Colon (tissue), 2 donors: ENCODE measurements around the gene PPARD.
"Not testable (repeated sequence)": the region's sequence is repeated elsewhere in the genome, so short reads cannot be mapped to it uniquely, and the experiment has no call there.

Experiments
- FAIRE-seq: peaks from 2 replicates; lab custom pipeline; 2012; peaks lifted over from hg19 to GRCh38; lab: Jason Lieb, UNC
- donor health status: control.
- donor health status: control.

The PPARD gene

GRCh38 chr6:35342258-35343091 is at the start of gene PPARD:
PPARD (plus strand) TSS chr6:35342558; CDS start chr6:35411088, 68,530 bp downstream.
- FAIRE-seq: no peak

GRCh38 chr6:35293681-35294080 is 48.7 kb upstream of the PPARD start:
- FAIRE-seq: no peak

- no peak for FAIRE-seq
Measured at GRCh38 chr6:35294308-35294945, 47.9 kb upstream of the PPARD start.

GRCh38 chr6:35295036-35295435 is 47.3 kb upstream of the PPARD start:
- no peak for FAIRE-seq

- FAIRE-seq: no peak
Measured at GRCh38 chr6:35295521-35296315, 46.6 kb upstream of the PPARD start.

GRCh38 chr6:35296931-35297600 is 45.3 kb upstream of the PPARD start:
- no peak for FAIRE-seq

- FAIRE-seq: no peak
Measured at GRCh38 chr6:35297601-35298481, 44.5 kb upstream of the PPARD start, which contains the start of gene DEF6. DEF6 (plus strand) TSS chr6:35297818; CDS start chr6:35297857, 39 bp downstream.

GRCh38 chr6:35298625-35299140 is 43.7 kb upstream of the PPARD start:
- FAIRE-seq: no peak

GRCh38 chr6:35299674-35300073 is 42.7 kb upstream of the PPARD start:
- no peak for FAIRE-seq

GRCh38 chr6:35300848-35301247 is 41.5 kb upstream of the PPARD start:
- FAIRE-seq: no peak

- FAIRE-seq: no peak
Measured at GRCh38 chr6:35302604-35303241, 39.6 kb upstream of the PPARD start.

GRCh38 chr6:35304299-35304698 is 38.1 kb upstream of the PPARD start:
- FAIRE-seq: no peak

GRCh38 chr6:35305117-35305516 is 37.2 kb upstream of the PPARD start:
- no peak for FAIRE-seq

- not testable (repeated sequence) for FAIRE-seq
Measured at GRCh38 chr6:35307138-35307537, 35.2 kb upstream of the PPARD start.

- FAIRE-seq: not testable (repeated sequence)
Measured at GRCh38 chr6:35308543-35308942, 33.8 kb upstream of the PPARD start.

GRCh38 chr6:35309611-35310264 is 32.6 kb upstream of the PPARD start:
- FAIRE-seq: no peak

GRCh38 chr6:35310265-35310831 is 32.0 kb upstream of the PPARD start:
- FAIRE-seq: no peak

GRCh38 chr6:35311390-35312075 is 30.8 kb upstream of the PPARD start:
- FAIRE-seq: no peak
